IgD-negative memory B cell (primary cell): ENCODE data around the gene GPER1. TPM values are rescaled to one million over a fixed set of nuclear protein-coding genes. Genes with fewer than 3 reads are reported as not detected.
A peak's percentile ranks its signal among the peaks of the same experiment; 100 is the strongest.

Experiments
- H3K27ac Mint-ChIP-seq, 3 donors: one replicate each; pipeline ENCODE4 v1.8.0; 2020 to 2022; ENCODE audit warnings: mild to moderate bottlenecking in 3 of 3, mixed read lengths in 3 of 3, moderate library complexity in 1 of 3
- H3K27me3 Mint-ChIP-seq: one replicate; pipeline ENCODE4 v1.8.0; 2021; ENCODE audit warnings: mixed read lengths
- H3K36me3 Mint-ChIP-seq: one replicate; pipeline ENCODE4 v1.8.0; 2020; ENCODE audit warnings: mild to moderate bottlenecking, mixed read lengths
- H3K4me1 Mint-ChIP-seq, 3 donors: one replicate each; pipeline ENCODE4 v1.8.0; 2020 to 2022; ENCODE audit warnings: mixed read lengths in 3 of 3, mild to moderate bottlenecking in 1 of 3
- H3K4me3 Mint-ChIP-seq, 4 donors: one replicate each; pipeline ENCODE4 v1.8.0; 2020 to 2022; ENCODE audit warnings: mild to moderate bottlenecking in 4 of 4, mixed read lengths in 4 of 4, moderate library complexity in 3 of 4
- H3K9me3 Mint-ChIP-seq, 3 donors: one replicate each; pipeline ENCODE4 v1.8.0; 2020 to 2021; ENCODE audit warnings: mixed read lengths in 3 of 3, mild to moderate bottlenecking in 1 of 3
- polyA plus RNA-seq: library from polyadenylated mRNA; unstranded; fragments of 300-500 nt; fragmentation: Illumina TruSeq; gene quantifications from one replicate; pipeline ENCODE4 v1.2.3, GENCODE V29; 2021

The GPER1 gene
- polyA plus RNA-seq, 1 donor from 2014 or later = 0.66 TPM

DNA sequence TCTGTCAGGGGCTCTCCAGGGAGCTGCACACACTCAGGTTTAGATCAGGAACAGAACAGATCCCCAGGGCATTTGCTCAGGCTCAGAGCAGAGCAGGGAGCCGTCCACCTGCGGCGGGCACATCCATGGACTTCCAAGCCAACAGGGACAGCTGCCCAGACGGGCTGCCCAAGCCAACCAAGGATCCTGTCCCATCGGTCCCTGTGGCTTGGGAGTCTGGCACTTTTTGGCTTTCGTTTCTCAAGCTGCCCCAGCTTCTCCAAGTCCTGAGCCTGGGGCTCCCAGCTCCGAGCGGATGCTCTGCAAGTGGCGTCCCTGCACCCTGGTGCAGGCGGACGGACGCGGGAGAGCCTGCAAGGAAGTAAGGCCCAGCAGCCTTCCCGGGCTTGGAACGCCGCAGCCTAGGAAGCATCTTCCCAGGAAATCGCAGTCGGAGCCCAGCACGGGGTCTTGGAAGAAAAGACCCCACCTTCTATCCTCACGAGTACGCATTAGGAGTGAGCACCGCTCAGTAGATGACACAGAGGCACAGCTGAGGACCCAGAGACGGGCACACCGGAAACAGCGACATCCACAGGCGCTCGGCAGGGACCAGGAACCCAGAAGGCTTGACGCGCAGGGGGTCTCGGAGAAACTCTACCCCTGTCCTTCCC lies 37.5 kb upstream of the GPER1 start:
- H3K27me3 Mint-ChIP-seq = peaks cover 8% of the 10 kb centered on the region
- no peak overlapping the region for H3K4me3 Mint-ChIP-seq
- H3K27ac Mint-ChIP-seq = peak overlapping the region in 1 of 3 donors; percentile 16
- no peaks in the 10 kb centered on the region for H3K36me3 Mint-ChIP-seq
- no peaks in the 10 kb centered on the region for H3K9me3 Mint-ChIP-seq
- H3K4me1 Mint-ChIP-seq = peaks cover 6 to 9% (median 7%) of the 10 kb centered on the region in 3 donors

DNA sequence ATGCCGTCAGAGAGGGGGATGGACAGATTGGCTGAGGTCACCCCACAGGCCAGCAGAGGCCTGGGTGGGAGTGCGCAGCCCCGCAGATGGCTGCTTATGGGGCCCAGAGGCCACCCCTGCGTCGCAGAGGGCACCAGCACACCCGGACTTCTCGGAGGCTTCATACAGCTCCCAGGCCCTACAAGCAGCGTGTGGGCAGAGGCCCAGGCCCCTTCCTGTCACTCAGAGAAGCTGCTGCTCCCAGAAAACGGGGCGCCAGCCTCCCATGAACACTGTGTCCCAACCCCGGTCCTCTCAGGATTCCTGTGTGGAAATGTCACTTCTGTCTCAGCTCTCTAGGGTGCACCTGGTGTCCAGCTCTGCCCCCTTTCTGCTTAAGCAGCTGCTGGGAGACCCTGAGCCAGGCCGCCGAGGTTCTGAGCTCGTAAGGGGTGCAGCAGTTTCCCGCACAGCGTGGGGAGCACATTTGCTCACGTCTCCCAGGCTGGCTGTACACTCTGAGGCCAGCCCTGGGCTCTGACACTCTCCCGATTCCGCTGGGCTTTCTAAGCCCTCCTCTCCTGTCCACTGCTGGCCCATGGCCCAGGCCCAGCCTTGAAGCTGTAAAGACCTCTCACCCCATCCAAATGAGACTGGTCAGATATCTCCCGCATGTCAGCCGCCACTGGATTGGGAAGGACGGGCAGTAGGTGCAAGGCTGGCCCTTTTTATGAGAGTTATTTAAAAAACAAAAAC lies 36.8 kb upstream of the GPER1 start:
- Mint-ChIP-seq H3K27ac (no peak overlapping the region), H3K9me3 (no peaks in the 10 kb centered on the region), H3K4me1 (peaks cover 6 to 12% (median 8%) of the 10 kb centered on the region in 3 donors), H3K36me3 (no peaks in the 10 kb centered on the region), H3K4me3 (no peak overlapping the region), H3K27me3 (peaks cover 11% of the 10 kb centered on the region)

DNA sequence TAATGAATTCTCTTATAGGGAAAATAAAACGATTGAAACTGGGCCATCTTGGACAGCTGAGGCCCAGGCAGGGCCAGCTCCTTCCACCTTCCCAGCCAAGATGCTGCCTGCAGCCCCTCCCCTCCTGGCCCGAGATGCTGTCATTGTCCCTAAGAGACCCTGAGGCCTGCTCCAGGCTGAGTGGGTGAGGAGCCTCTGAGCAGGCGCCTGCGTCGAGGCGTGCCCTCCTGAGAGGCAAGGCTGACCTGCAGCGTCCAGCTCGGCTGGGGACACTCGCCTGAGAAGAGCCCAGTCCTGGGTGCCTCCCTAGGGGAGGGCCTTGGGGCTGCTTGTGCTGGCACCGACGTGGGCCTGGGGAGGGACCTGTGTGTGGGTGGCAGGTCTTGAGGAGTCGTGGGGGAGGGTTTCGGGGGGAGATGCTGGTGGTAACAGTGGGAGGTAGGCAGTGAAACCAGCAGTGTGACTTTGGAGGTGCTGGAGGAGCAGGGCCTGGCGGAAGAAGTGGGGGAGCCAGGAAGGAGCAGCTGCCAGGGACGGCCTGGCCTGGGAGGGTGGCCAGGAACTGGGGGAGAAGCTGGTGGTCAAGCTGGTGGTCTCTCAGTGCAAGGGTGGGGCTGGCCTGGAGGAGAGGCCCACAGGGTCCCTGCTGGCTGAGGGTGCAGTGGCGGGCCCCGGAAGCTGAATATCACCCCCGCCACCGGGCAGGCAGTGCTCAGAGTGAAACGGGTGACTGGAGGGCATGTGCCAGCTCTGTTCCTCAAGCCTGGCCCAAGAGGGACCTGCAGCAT lies 35.7 kb upstream of the GPER1 start:
- H3K27ac Mint-ChIP-seq = no peak overlapping the region
- H3K9me3 Mint-ChIP-seq = no peaks in the 10 kb centered on the region
- peaks cover 16% of the 10 kb centered on the region for H3K27me3 Mint-ChIP-seq
- peaks cover 6 to 12% (median 7%) of the 10 kb centered on the region in 3 donors for H3K4me1 Mint-ChIP-seq
- no peak overlapping the region for H3K4me3 Mint-ChIP-seq
- no peaks in the 10 kb centered on the region for H3K36me3 Mint-ChIP-seq

DNA sequence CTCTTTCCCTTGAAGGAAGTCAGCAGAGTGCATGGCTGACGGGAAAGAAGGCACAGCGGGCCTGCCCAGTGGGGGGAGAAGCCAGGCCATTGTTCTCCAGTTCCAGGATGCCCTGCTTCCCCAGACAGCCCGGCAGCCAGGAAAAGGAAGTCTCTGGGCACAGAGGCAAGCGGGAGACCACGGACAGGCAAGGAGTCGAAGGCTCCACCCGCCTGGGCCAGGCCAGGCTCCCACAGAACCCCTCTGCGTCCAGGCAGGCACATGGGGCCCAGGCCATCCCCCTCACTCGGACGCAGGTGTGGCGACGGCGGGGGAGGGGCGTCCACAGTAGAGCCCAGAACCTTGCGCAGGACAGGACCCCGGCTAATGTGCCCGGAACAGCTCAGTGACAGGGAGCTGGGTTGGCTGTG lies 34.9 kb upstream of the GPER1 start:
- Mint-ChIP-seq H3K9me3 (no peaks in the 10 kb centered on the region), H3K36me3 (no peaks in the 10 kb centered on the region), H3K27ac (no peak overlapping the region), H3K27me3 (peaks cover 17% of the 10 kb centered on the region), H3K4me1 (peaks cover 4 to 12% (median 6%) of the 10 kb centered on the region in 3 donors), H3K4me3 (no peak overlapping the region)

DNA sequence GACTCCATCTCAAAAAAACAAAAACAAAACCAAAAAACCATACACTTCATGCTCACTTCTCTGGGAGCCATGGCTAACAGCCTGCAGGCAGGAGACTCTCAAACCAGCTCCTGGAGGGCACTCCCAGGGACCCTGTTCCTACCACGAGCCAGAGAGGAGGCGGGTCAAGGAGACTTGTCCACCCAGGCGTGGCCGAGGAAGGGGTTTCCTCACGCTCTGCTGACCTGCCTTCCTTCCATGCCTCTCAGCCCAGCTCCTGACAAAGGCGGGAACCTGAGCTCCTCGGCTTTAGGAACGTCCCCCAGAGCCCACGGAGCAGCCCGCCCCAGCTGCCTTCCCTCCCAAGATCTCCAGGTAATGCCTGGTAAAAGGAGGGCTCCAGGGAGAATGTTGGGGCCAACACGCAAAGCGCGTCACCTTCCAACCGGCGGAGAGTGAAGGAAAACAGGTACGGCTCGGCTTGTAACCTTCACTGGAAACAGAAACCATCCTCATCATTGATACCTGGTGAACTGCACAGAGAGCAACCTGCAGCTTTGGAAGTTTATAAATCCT lies 34.0 kb upstream of the GPER1 start:
- Mint-ChIP-seq H3K9me3 (no peaks in the 10 kb centered on the region), H3K27me3 (peaks cover 19% of the 10 kb centered on the region), H3K4me3 (no peak overlapping the region), H3K36me3 (no peaks in the 10 kb centered on the region), H3K4me1 (peaks cover 2 to 15% (median 3%) of the 10 kb centered on the region in 3 donors), H3K27ac (no peak overlapping the region)

DNA sequence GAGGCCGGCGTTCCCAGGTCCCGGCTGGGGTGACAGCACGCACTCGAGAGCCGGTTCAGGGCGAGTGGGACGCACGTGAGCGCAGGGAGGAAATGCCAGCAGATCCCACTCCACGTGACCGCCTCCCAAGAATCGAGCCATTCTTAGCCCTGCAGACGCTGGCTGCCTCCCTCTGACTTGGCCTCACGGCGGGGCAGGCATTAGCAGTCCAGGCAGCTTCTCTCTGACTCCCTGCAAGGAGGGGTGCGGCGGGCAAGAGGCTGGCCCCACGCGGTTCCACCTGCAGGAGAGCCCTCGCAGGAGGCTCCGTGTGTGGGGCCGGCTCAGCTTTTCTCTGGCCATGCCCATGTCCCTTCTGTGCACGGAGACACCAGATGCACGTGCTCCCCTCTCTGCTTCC lies 33.5 kb upstream of the GPER1 start:
- Mint-ChIP-seq H3K4me3 (no peak overlapping the region), H3K27me3 (peaks cover 19% of the 10 kb centered on the region), H3K27ac (no peak overlapping the region), H3K4me1 (peaks cover 1 to 14% (median 4%) of the 10 kb centered on the region in 3 donors), H3K36me3 (no peaks in the 10 kb centered on the region), H3K9me3 (no peaks in the 10 kb centered on the region)

DNA sequence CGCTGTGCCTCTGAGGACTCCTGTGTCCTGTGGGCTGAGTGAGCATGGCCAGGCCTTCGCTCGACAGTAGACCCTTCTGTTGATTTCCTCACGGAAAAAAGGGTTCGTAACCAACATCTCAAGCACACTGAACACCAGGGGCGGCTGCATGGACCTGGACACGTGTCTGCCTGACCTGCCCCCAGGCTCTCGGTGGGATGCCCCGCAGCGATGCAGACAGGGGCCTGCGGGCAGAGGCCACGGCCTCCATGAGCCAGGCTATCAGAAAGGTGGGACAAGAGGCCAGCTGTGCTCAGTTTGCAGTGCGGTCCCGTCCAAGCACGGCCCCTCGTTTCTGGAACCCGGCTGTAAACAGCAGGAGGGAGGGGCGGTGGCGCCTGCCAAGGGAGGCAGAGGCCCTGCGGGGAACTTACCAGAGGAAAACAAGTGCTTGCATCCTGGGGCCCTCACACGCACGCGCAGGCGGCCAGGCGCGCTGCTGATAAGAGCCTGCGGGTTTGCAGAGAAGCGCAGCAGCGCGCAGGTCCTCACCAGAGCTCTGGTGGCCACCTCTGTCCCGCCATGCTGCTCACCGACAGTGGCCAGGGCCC lies 33.0 kb upstream of the GPER1 start:
- no peaks in the 10 kb centered on the region for H3K36me3 Mint-ChIP-seq
- H3K27ac Mint-ChIP-seq = no peak overlapping the region
- peaks cover 2 to 15% (median 4%) of the 10 kb centered on the region in 3 donors for H3K4me1 Mint-ChIP-seq
- no peaks in the 10 kb centered on the region for H3K9me3 Mint-ChIP-seq
- peak overlapping the region in 3 of 4 donors; percentile 45 to 74 (median 67) for H3K4me3 Mint-ChIP-seq
- H3K27me3 Mint-ChIP-seq = peaks cover 19% of the 10 kb centered on the region

DNA sequence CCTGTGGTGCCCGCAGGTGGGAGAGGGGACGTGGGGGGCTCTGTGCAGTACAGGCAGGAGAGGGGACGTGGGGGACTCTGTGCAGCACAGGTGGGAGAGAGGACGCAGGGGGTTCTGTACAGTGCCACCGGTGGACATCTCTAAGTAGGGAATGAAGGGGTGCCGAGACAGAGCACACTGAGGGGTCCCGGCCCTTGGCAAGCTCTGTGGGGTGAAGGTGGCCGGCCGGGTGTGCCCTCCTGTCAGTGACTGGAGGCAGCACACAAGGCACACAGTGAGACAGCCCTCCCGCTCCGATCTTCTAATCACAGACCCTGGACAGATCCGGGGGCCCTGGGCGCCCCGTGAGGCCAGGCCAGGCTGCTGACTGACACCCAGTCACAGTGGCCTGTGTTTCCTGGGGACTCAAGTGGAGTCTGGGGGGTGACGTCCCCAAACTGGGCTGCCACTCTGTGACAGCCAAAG lies 32.4 kb upstream of the GPER1 start:
- Mint-ChIP-seq H3K4me1 (peaks cover 3 to 20% (median 4%) of the 10 kb centered on the region in 3 donors), H3K27ac (no peak overlapping the region), H3K27me3 (peaks cover 22% of the 10 kb centered on the region), H3K9me3 (no peaks in the 10 kb centered on the region), H3K36me3 (no peaks in the 10 kb centered on the region), H3K4me3 (peak overlapping the region in 3 of 4 donors; percentile 45 to 74 (median 67))

DNA sequence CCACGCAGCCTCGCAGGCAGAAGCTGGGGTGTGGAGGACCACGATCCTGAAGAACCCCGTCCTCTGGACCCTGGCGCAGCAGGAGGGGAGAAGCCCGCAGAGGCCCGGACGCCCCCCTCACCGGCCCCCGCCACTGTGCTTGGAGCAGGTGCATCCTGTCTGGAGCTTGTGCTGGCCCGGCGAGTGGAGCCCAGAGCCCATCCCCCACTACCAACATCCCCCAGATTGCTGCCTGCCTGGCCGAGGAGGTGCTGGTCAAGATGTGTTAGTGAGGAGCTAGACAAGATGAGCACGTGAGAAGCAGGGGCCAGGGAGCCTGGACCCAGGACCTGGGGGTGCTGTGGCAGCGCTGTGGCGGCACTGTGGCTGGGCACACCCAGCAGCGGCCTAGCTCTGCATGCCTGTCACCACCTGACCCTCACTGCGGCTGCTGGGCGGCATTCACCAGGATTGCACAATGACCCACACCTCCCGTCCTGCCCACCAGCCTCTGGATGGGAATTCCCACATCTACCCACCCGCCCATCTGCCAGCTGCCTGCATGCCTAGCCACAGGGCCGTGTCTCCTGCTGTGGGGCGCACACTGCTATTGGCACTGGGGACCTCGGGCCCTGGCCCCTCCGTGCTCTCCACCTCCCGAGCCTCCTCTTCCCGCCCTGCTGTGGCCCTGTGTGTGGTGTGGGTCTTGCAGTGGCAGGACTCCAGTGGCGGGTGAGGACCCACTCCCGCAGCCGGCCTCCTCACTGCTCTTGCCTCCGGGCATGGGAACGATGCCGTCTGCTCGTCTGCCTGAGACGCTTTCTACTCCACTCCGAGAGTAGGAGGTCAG lies 31.7 kb upstream of the GPER1 start:
- no peaks in the 10 kb centered on the region for H3K36me3 Mint-ChIP-seq
- no peaks in the 10 kb centered on the region for H3K9me3 Mint-ChIP-seq
- peaks cover 3 to 20% (median 4%) of the 10 kb centered on the region in 3 donors for H3K4me1 Mint-ChIP-seq
- peak overlapping the region in 1 of 4 donors; percentile 74 for H3K4me3 Mint-ChIP-seq
- H3K27me3 Mint-ChIP-seq = peaks cover 22% of the 10 kb centered on the region
- H3K27ac Mint-ChIP-seq = peak overlapping the region in 1 of 3 donors; percentile 73

DNA sequence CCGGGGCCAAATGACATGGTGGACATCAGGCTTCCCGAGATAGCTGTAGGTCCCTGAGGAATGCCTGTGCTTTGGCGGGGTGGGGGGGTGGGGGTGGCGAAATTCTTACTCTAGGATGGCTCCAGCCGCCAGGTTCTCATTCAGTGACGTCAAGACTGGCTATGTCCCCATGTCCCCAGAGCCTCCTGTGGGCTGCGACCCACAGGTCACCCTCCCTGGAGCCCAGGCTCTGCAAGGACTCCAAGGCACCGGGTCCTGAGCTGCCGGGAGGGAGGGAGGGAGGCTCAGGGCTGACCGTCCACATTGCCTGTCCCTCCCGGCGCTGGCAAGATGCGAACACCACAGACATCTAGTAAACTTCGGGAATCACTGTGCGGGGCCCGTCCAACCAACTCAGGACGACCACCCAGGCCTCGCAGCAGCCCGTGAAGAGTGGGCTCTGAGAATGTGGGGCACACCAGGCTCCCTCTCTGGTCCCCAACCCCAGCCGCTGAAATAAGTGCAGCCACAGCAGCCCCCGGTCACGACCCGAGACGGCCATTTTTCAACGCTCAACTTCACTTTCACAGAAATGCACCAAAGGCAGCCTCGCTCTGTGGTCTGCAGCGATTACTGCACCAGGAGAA lies 31.0 kb upstream of the GPER1 start:
- Mint-ChIP-seq H3K27me3 (peaks cover 24% of the 10 kb centered on the region), H3K9me3 (no peaks in the 10 kb centered on the region), H3K27ac (no peak overlapping the region), H3K4me3 (no peak overlapping the region), H3K4me1 (peaks cover 5 to 22% (median 9%) of the 10 kb centered on the region in 3 donors), H3K36me3 (no peaks in the 10 kb centered on the region)

DNA sequence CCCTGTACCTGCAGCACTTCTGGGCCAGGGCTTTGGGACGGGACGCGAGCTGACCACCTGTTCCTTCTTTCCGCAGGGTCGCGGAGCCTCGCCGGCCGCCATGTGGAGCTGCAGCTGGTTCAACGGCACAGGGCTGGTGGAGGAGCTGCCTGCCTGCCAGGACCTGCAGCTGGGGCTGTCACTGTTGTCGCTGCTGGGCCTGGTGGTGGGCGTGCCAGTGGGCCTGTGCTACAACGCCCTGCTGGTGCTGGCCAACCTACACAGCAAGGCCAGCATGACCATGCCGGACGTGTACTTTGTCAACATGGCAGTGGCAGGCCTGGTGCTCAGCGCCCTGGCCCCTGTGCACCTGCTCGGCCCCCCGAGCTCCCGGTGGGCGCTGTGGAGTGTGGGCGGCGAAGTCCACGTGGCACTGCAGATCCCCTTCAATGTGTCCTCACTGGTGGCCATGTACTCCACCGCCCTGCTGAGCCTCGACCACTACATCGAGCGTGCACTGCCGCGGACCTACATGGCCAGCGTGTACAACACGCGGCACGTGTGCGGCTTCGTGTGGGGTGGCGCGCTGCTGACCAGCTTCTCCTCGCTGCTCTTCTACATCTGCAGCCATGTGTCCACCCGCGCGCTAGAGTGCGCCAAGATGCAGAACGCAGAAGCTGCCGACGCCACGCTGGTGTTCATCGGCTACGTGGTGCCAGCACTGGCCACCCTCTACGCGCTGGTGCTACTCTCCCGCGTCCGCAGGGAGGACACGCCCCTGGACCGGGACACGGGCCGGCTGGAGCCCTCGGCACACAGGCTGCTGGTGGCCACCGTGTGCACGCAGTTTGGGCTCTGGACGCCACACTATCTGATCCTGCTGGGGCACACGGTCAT lies 30.3 kb upstream of the GPER1 start:
- Mint-ChIP-seq H3K27me3 (peaks cover 27% of the 10 kb centered on the region), H3K27ac (peak overlapping the region in 1 of 3 donors; percentile 90), H3K36me3 (no peaks in the 10 kb centered on the region), H3K4me1 (peaks cover 12 to 29% (median 15%) of the 10 kb centered on the region in 3 donors), H3K4me3 (no peak overlapping the region), H3K9me3 (no peaks in the 10 kb centered on the region)

DNA sequence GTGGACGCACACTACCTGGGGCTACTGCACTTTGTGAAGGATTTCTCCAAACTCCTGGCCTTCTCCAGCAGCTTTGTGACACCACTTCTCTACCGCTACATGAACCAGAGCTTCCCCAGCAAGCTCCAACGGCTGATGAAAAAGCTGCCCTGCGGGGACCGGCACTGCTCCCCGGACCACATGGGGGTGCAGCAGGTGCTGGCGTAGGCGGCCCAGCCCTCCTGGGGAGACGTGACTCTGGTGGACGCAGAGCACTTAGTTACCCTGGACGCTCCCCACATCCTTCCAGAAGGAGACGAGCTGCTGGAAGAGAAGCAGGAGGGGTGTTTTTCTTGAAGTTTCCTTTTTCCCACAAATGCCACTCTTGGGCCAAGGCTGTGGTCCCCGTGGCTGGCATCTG lies 29.6 kb upstream of the GPER1 start:
- H3K27me3 Mint-ChIP-seq = peaks cover 27% of the 10 kb centered on the region
- no peak overlapping the region for H3K4me3 Mint-ChIP-seq
- peaks cover 14 to 30% (median 15%) of the 10 kb centered on the region in 3 donors for H3K4me1 Mint-ChIP-seq
- H3K9me3 Mint-ChIP-seq = no peaks in the 10 kb centered on the region
- peak overlapping the region in 2 of 3 donors; percentile 76 to 90 for H3K27ac Mint-ChIP-seq
- H3K36me3 Mint-ChIP-seq = no peaks in the 10 kb centered on the region

DNA sequence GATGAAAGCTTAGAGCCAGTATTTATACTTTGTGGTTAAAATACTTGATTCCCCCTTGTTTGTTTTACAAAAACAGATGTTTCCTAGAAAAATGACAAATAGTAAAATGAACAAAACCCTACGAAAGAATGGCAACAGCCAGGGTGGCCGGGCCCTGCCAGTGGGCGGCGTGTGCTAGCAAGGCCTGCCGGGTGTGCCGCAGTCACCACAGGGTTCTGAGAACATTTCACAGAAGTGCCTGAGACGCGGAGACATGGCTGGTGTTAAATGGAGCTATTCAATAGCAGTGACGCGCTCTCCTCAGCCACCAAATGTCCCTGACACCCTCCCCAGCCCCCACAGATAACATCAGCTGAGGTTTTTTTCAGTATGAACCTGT lies 29.1 kb upstream of the GPER1 start:
- peak overlapping the region in 2 of 3 donors; percentile 76 to 90 for H3K27ac Mint-ChIP-seq
- peaks cover 14 to 33% (median 15%) of the 10 kb centered on the region in 3 donors for H3K4me1 Mint-ChIP-seq
- H3K4me3 Mint-ChIP-seq = peak overlapping the region in 1 of 4 donors; percentile 70
- H3K36me3 Mint-ChIP-seq = no peaks in the 10 kb centered on the region
- H3K27me3 Mint-ChIP-seq = peaks cover 27% of the 10 kb centered on the region
- H3K9me3 Mint-ChIP-seq = no peaks in the 10 kb centered on the region
